ENCODE results near the gene MACROD1.

DNA sequence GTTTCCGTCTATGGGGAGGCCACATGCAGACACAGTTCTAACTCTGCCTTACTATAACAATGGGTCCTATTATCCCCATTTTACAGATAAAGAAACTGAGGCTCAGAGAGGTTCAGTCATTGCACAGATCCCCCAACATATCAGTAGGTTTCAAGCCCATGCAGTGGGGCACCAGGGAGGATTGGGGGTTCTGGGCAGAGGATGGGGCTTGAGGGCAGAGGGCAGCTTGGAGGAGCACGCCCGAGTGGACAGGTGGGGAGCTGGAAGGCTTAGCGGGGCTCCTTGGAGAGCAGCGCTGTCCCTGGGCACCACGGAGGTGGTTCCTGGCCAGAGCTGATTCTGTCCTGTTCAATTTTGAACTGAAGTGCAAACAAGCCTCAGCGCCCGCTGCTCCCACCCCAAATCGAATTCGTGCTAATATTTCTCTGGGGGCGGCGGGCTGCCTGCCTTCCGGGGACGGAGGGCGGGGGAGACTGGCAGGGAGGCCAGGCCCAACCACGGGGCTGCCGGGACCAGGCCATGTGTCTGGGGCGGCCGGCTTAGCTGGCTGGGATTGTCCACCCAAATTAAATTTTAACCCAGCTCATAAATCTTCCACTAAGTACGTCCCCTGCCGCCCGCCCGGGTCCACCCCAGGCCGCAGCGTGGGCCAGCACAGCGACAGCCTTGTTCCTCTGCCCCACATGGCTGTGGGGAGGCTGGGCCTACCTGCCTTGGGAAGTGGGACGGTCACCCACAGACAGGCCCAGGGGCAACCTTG, 80.8 kb downstream of the MACROD1 start:
- no peak for TF ChIP-seq POLR2A (IDR thresholded peaks at IDR 0.05; ENCODE audit: low read length)
- TF ChIP-seq GATA1 (IDR thresholded peaks at IDR 0.05; ENCODE audit: low read depth, low read length): no peak

Measured in erythroblast (primary cell).